Measurements from ENCODE around the gene DUSP9. TPM values are rescaled to one million over a fixed set of nuclear protein-coding genes. Genes with fewer than 3 reads are reported as not detected.

The DUSP9 gene
- polyA plus RNA-seq, 1 donor = 0.15 TPM

- DNase-seq (ENCODE audit: low read depth) = no peak
Measured at GRCh38 chrX:153621949-153622598, 24.9 kb upstream of the DUSP9 start.

GRCh38 chrX:153622661-153623309 lies 24.2 kb upstream of the DUSP9 start:
- DNase-seq (ENCODE audit: low read depth) = no peak

GRCh38 chrX:153623310-153624029 lies 23.5 kb upstream of the DUSP9 start:
- no peak for DNase-seq (ENCODE audit: low read depth)

- no peak for DNase-seq (ENCODE audit: low read depth)
Measured at GRCh38 chrX:153624196-153625091, 22.6 kb upstream of the DUSP9 start.

GRCh38 chrX:153625271-153626024 lies 21.6 kb upstream of the DUSP9 start:
- no peak for DNase-seq (ENCODE audit: low read depth)

- no peak for DNase-seq (ENCODE audit: low read depth)
Measured at GRCh38 chrX:153626025-153626633, 20.9 kb upstream of the DUSP9 start.

- DNase-seq (ENCODE audit: low read depth) = no peak
Measured at GRCh38 chrX:153626863-153627674, 19.9 kb upstream of the DUSP9 start.

- DNase-seq (ENCODE audit: low read depth) = no peak
Measured at GRCh38 chrX:153627675-153628111, 19.3 kb upstream of the DUSP9 start.

- no peak for DNase-seq (ENCODE audit: low read depth)
Measured at GRCh38 chrX:153628129-153628528, 18.9 kb upstream of the DUSP9 start.

GRCh38 chrX:153628665-153629064 lies 18.3 kb upstream of the DUSP9 start:
- DNase-seq (ENCODE audit: low read depth) = no peak

GRCh38 chrX:153631346-153631745 lies 15.7 kb upstream of the DUSP9 start:
- no peak for DNase-seq (ENCODE audit: low read depth)

- no peak for DNase-seq (ENCODE audit: low read depth)
Measured at GRCh38 chrX:153631907-153632594, 15.0 kb upstream of the DUSP9 start.

- no peak for DNase-seq (ENCODE audit: low read depth)
Measured at GRCh38 chrX:153632595-153632946, 14.4 kb upstream of the DUSP9 start.

GRCh38 chrX:153633048-153633447 lies 14.0 kb upstream of the DUSP9 start:
- DNase-seq (ENCODE audit: low read depth) = no peak

GRCh38 chrX:153633607-153634180 lies 13.3 kb upstream of the DUSP9 start:
- no peak for DNase-seq (ENCODE audit: low read depth)

GRCh38 chrX:153634236-153634635 lies 12.8 kb upstream of the DUSP9 start:
- no peak for DNase-seq (ENCODE audit: low read depth)

- no peak for DNase-seq (ENCODE audit: low read depth)
Measured at GRCh38 chrX:153634832-153635231, 12.2 kb upstream of the DUSP9 start.

GRCh38 chrX:153635388-153635787 lies 11.6 kb upstream of the DUSP9 start:
- DNase-seq (ENCODE audit: low read depth) = no peak

Measured in forelimb muscle (tissue), 1 donor.